IMR-90 (cell line): ENCODE data around the gene DIP2A. TPM values are rescaled to one million over a fixed set of nuclear protein-coding genes. Genes with fewer than 3 reads are reported as not detected.

Source experiments
- ATAC-seq: fragments of 200-7000 bp; cut with Tn5 transposase; 2 replicates; pipeline ENCODE4 v1.9.1; 2020; ENCODE audit warnings: low read depth, mild to moderate bottlenecking, moderate library complexity
- BruUV-seq: library from RNA; stranded (reverse); fragments of 400-500 nt; replicated peaks from 2 replicates; lab custom pipeline; 2021; lab: Mats Ljungman, UMichigan
- CTCF ChIA-PET: fragments of 300-600 bp; formaldehyde crosslinking; extraction: SDS; loops from one replicate; lab custom pipeline; 2021; ENCODE audit warnings: antibody characterized with exemption; lab: Yijun Ruan, JAX
- POLR2A ChIA-PET: fragments of 300-600 bp; sonication (Branson Sonifier 250); formaldehyde crosslinking; loops from one replicate; lab custom pipeline; 2022; ENCODE audit warnings: antibody characterized with exemption; ENCODE audit not compliant: unreplicated experiment; lab: Charles Lee
- DNase-seq: peaks from one replicate; pipeline ENCODE4 v3.0.0; 2013
- H2AFZ ChIP-seq: replicated peaks from 2 replicates; pipeline ENCODE3; 2013; ENCODE audit warnings: low read length, mild to moderate bottlenecking; ENCODE audit not compliant: poor library complexity
- H2AK5ac ChIP-seq: 2 replicates; pipeline ENCODE4 v1.6.1; 2013; ENCODE audit warnings: low read depth, low read length, inconsistent platforms
- H2AK9ac ChIP-seq: replicated peaks from 2 replicates; pipeline ENCODE3; 2013; ENCODE audit warnings: mild to moderate bottlenecking, low read depth, low read length, moderate library complexity; ENCODE audit not compliant: poor library complexity
- H2BK120ac ChIP-seq: 2 replicates; pipeline ENCODE4 v1.6.1; 2013; ENCODE audit warnings: low read depth, low read length, inconsistent platforms
- H2BK15ac ChIP-seq: 3 replicates; pipeline ENCODE4 v1.6.1; 2013; ENCODE audit warnings: low read depth, low read length, inconsistent platforms
- H2BK20ac ChIP-seq: 2 replicates; pipeline ENCODE4 v1.6.1; 2013; ENCODE audit warnings: low read depth, mild to moderate bottlenecking, inconsistent platforms, low read length, moderate library complexity
- H2BK5ac ChIP-seq: 2 replicates; pipeline ENCODE4 v1.6.1; 2013; ENCODE audit warnings: mild to moderate bottlenecking, low read depth, low read length, inconsistent platforms; ENCODE audit not compliant: poor library complexity, severe bottlenecking
- H3K14ac ChIP-seq: replicated peaks from 2 replicates; pipeline ENCODE4 v1.6.1; 2013; ENCODE audit warnings: low read depth, low read length, inconsistent platforms
- H3K18ac ChIP-seq: 2 replicates; pipeline ENCODE4 v1.6.1; 2013; ENCODE audit warnings: low read depth, low read length, control low read depth
- H3K23ac ChIP-seq: 2 replicates; pipeline ENCODE4 v1.6.1; 2013; ENCODE audit warnings: low read depth, low read length, inconsistent platforms
- H3K27ac ChIP-seq: 2 replicates; pipeline ENCODE4 v1.5.1; 2013; ENCODE audit warnings: mild to moderate bottlenecking, control low read depth, low read length; ENCODE audit not compliant: insufficient read depth
- H3K27me3 ChIP-seq: 2 replicates; pipeline ENCODE4 v1.6.1; 2013; ENCODE audit warnings: low read length; ENCODE audit not compliant: control insufficient read depth, insufficient read depth
- H3K36me3 ChIP-seq: 2 replicates; pipeline ENCODE4 v1.6.1; 2013; ENCODE audit warnings: low read length, mixed read lengths; ENCODE audit not compliant: control insufficient read depth, insufficient read depth
- H3K4ac ChIP-seq: 2 replicates; pipeline ENCODE4 v1.6.1; 2013; ENCODE audit warnings: low read depth, low read length, inconsistent platforms
- H3K4me1 ChIP-seq: 2 replicates; pipeline ENCODE4 v1.6.1; 2013; ENCODE audit warnings: low read length, mixed read lengths; ENCODE audit not compliant: control insufficient read depth, insufficient read depth
- H3K4me2 ChIP-seq: 2 replicates; pipeline ENCODE4 v1.6.1; 2013; ENCODE audit warnings: low read depth, mild to moderate bottlenecking, control low read depth, low read length, moderate library complexity
- H3K4me3 ChIP-seq: 2 replicates; pipeline ENCODE4 v1.5.1; 2013; ENCODE audit warnings: low read depth, mild to moderate bottlenecking, control low read depth, low read length, moderate library complexity; ENCODE audit not compliant: insufficient read depth
- H3K56ac ChIP-seq: 2 replicates; pipeline ENCODE4 v1.6.1; 2013; ENCODE audit warnings: low read length, inconsistent platforms; ENCODE audit not compliant: insufficient read depth; ENCODE audit errors: extremely low read depth
- H3K79me1 ChIP-seq, 2 experiments: 2 replicates each; pipeline ENCODE4 v1.6.1; 2013; ENCODE audit warnings: low read length in 2 of 2, inconsistent platforms in 1 of 2, low read depth in 1 of 2
- H3K9ac ChIP-seq: 2 replicates; pipeline ENCODE4 v1.6.1; 2013; ENCODE audit warnings: low read depth, low read length, control low read depth
- H3K9me1 ChIP-seq: 2 replicates; pipeline ENCODE4 v1.6.1; 2013; ENCODE audit warnings: low read length, inconsistent platforms; ENCODE audit not compliant: insufficient read depth
- H3K9me3 ChIP-seq: 2 replicates; pipeline ENCODE4 v1.6.1; 2013; ENCODE audit warnings: low read length; ENCODE audit not compliant: control insufficient read depth, insufficient read depth
- H4K20me1 ChIP-seq: 2 replicates; pipeline ENCODE4 v1.6.1; 2013; ENCODE audit warnings: low read length, inconsistent platforms; ENCODE audit not compliant: insufficient read depth
- H4K5ac ChIP-seq: 2 replicates; pipeline ENCODE4 v1.6.1; 2013; ENCODE audit warnings: mild to moderate bottlenecking, low read depth, low read length, control low read depth
- H4K8ac ChIP-seq, 2 experiments: 2 replicates each; pipeline ENCODE4 v1.6.1; 2013; ENCODE audit warnings: low read depth in 2 of 2, low read length in 2 of 2, control low read depth in 1 of 2, inconsistent platforms in 1 of 2
- H4K91ac ChIP-seq: 2 replicates; pipeline ENCODE4 v1.6.1; 2013; ENCODE audit warnings: low read depth, low read length, inconsistent platforms; ENCODE audit not compliant: insufficient read depth
- BHLHE40 ChIP-seq: fragments of 150-350 bp; IDR thresholded peaks from 2 replicates; pipeline ENCODE4 v1.6.1; 2016; ENCODE audit warnings: mild to moderate bottlenecking, low read depth, low read length
- CEBPB ChIP-seq: IDR thresholded peaks from 2 replicates; pipeline ENCODE4 v1.6.1; 2012; ENCODE audit warnings: low read depth, low read length, improper control_type of control experiment
- CHD1 ChIP-seq: IDR thresholded peaks from 2 replicates; pipeline ENCODE4 v1.6.1; 2012; ENCODE audit warnings: low read depth, low read length, improper control_type of control experiment
- FOS ChIP-seq: fragments of 150-350 bp; IDR thresholded peaks from 2 replicates; pipeline ENCODE4 v1.6.1; 2016; ENCODE audit warnings: low read depth, low read length
- MAZ ChIP-seq: IDR thresholded peaks from 2 replicates; pipeline ENCODE4 v1.6.1; 2012; ENCODE audit warnings: low read depth, mild to moderate bottlenecking, low read length, improper control_type of control experiment, moderate library complexity, borderline replicate concordance
- MXI1 ChIP-seq: IDR thresholded peaks from 2 replicates; pipeline ENCODE4 v1.6.1; 2012; ENCODE audit warnings: low read depth, mild to moderate bottlenecking, low read length, moderate library complexity, borderline replicate concordance
- POLR2A ChIP-seq: IDR thresholded peaks from 2 replicates; pipeline ENCODE4 v1.6.1; 2012; ENCODE audit warnings: mild to moderate bottlenecking, low read depth, low read length
- RAD21 ChIP-seq: IDR thresholded peaks from 2 replicates; pipeline ENCODE4 v1.6.1; 2012; ENCODE audit warnings: low read length, improper control_type of control experiment
- RFX5 ChIP-seq: IDR thresholded peaks from 2 replicates; pipeline ENCODE4 v1.8.0; 2012; ENCODE audit warnings: low read depth, mild to moderate bottlenecking, low read length, moderate library complexity
- WGBS, 2 experiments: methylation state at CpG; one replicate each; pipeline versions ENCODE4 v1.1.5 to v1.1.7; 2013; ENCODE audit warnings: missing lambda C conversion rate in 2 of 2; ENCODE audit not compliant: insufficient read length in 1 of 2; ENCODE audit errors: extremely low coverage in 2 of 2; 5-methylcytosine and 5-hydroxymethylcytosine counted together
- dilution Hi-C: fragments of 300-500 bp; cut with HindIII; formaldehyde crosslinking; loops from one replicate; pipeline ENCODE4 v1.14.3; 2018; ENCODE audit warnings: low sequenced_read_pairs; ENCODE audit not compliant: unreplicated experiment
- in situ Hi-C: fragments of 300-500 bp; cut with MboI; formaldehyde crosslinking; loops from 3 replicates; pipeline ENCODE4 v1.14.3; 2019; ENCODE audit warnings: low sequenced_read_pairs, inconsistent platforms, mixed read lengths
- intact Hi-C: fragments of 100-400 bp; cut with micrococcal nuclease; formaldehyde crosslinking; loops from 2 replicates; pipeline ENCODE4 v1.10.0; 2022
- polyA plus RNA-seq, 3 experiments: library from polyadenylated mRNA; depleted of rRNA; stranded (reverse); fragments of >200 nt; gene quantifications; 2 replicates each; pipeline ENCODE4 v1.2.3, GENCODE V29; 2012; ENCODE audit warnings: low replicate concordance in 1 of 3
- total RNA-seq: library from RNA; depleted of rRNA; stranded (reverse); fragments of >200 nt; gene quantifications from 2 replicates; pipeline ENCODE4 v1.2.3, GENCODE V29; 2012
- TF ChIP-seq, protein P1 (sequence below): fragments of 150-350 bp; IDR thresholded peaks from 2 replicates; pipeline ENCODE4 v1.6.1; 2017; ENCODE audit warnings: mild to moderate bottlenecking, antibody characterized with exemption, low read length, low read depth
- TF ChIP-seq, protein P2 (sequence below): fragments of 150-350 bp; IDR thresholded peaks from 2 replicates; pipeline ENCODE4 v1.6.1; 2016; ENCODE audit warnings: low read depth, mild to moderate bottlenecking, low read length, moderate library complexity, borderline replicate concordance

Gene DIP2A
- total and polyA plus RNA-seq, 2 of the 4 experiments (the other 2 are of a cell fraction): 17.9 to 24.3 TPM

DNA sequence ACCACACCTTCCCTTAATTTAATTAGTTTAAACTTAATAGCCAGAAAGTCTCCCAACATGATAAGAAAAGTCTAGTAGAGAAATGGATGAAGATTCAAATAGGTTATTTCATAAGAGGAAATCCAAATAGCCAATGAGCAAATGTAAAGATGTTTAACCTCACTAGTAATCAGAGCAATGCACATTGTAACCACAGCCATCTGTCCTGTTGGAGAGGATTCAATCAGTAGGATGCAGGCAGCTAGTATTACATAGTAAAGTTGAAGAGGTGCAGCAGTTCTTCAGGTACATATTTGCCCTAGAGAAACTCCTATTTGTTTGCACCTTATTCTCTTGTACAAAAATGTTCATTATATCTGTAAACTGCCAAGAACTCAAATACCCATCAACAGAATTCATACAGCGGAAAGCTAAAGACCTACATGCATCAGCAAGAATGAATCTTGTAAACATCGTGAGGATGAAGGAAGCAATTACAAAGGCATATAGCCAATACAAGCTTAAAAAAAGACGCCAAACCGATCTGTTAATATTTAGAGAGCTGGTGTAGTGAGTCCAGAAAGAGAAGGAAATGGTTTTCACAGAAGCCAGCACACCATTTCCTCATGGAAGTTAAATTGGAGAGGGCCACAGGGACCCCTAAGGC is 27.9 kb downstream of the DIP2A start:
- ChIA-PET CTCF (interaction anchor here (1.1 kb wide), 1 partner anchor 31 kb away, joined by 3 read pairs; no protein-coding TSS in a partner anchor), POLR2A (no interaction called here)
- Histone ChIP-seq H4K91ac (no peak overlapping the region), H3K4me2 (no peak overlapping the region), H2AK9ac (no peak overlapping the region), H4K5ac (no peak overlapping the region), H4K8ac (no peak overlapping the region), H3K56ac (no peak overlapping the region), H3K27ac (no peak overlapping the region), H3K9me3 (no peaks in the 10 kb centered on the region), H3K4ac (no peak overlapping the region), H3K36me3 (peaks cover 7% of the 10 kb centered on the region), H3K14ac (no peak overlapping the region), H3K27me3 (no peaks in the 10 kb centered on the region), H3K79me1 (peaks cover 36 to 64% of the 10 kb centered on the region in 2 experiments), H2AFZ (no peak overlapping the region), H2BK15ac (no peak overlapping the region), H3K4me3 (no peak overlapping the region), H3K9me1 (peaks cover 11% of the 10 kb centered on the region), H3K23ac (no peak overlapping the region), H2BK120ac (no peak overlapping the region), H3K18ac (no peak overlapping the region), H4K20me1 (peaks cover 15% of the 10 kb centered on the region; the same call in 1 of the 2 replicates), H2BK20ac (no peak overlapping the region), H3K4me1 (0 out of 2 replicates have a peak, but pooled peaks cover 2% of the 10 kb centered on the region), H2AK5ac (no peak overlapping the region), H3K9ac (no peak overlapping the region), H2BK5ac (no peak overlapping the region)
- in situ Hi-C loops: no loop called here
- no TSS peak for BruUV-seq
- no peak for TF ChIP-seq MXI1
- TF ChIP-seq, protein P1, sequence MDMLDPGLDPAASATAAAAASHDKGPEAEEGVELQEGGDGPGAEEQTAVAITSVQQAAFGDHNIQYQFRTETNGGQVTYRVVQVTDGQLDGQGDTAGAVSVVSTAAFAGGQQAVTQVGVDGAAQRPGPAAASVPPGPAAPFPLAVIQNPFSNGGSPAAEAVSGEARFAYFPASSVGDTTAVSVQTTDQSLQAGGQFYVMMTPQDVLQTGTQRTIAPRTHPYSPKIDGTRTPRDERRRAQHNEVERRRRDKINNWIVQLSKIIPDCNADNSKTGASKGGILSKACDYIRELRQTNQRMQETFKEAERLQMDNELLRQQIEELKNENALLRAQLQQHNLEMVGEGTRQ: no peak
- no peak for TF ChIP-seq MAZ
- no peak for TF ChIP-seq BHLHE40
- TF ChIP-seq CHD1: no peak
- no peak for TF ChIP-seq RFX5
- no peak for TF ChIP-seq CEBPB
- TF ChIP-seq, protein P2, sequence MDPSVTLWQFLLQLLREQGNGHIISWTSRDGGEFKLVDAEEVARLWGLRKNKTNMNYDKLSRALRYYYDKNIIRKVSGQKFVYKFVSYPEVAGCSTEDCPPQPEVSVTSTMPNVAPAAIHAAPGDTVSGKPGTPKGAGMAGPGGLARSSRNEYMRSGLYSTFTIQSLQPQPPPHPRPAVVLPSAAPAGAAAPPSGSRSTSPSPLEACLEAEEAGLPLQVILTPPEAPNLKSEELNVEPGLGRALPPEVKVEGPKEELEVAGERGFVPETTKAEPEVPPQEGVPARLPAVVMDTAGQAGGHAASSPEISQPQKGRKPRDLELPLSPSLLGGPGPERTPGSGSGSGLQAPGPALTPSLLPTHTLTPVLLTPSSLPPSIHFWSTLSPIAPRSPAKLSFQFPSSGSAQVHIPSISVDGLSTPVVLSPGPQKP: no peak
- TF ChIP-seq FOS: no peak
- TF ChIP-seq RAD21: no peak
- no peak for TF ChIP-seq POLR2A
- no peak for ATAC-seq
- dilution Hi-C loops: no loop called here
- peak; percentile 51 for DNase-seq
- intact Hi-C loops: no loop called here
- no CpG with 5 or more reads among the region's 4 CpGs for WGBS, 2 experiments
